GM12878 (cell line): ENCODE measurements around the gene FCER2. TPM values are rescaled to one million over a fixed set of nuclear protein-coding genes. Genes with fewer than 3 reads are reported as not detected.

Experiments used
- ATAC-seq: fragments of 200-7000 bp; cut with Tn5 transposase; 3 replicates; pipeline ENCODE4 v1.9.1; 2020; ENCODE audit warnings: mild to moderate bottlenecking, moderate library complexity
- BruUV-seq: library from RNA; stranded (reverse); fragments of 400-500 nt; replicated peaks from 2 replicates; lab custom pipeline; 2021; lab: Mats Ljungman, UMichigan
- CTCF ChIA-PET: fragments of 300-600 bp; sonication (Branson Sonifier 250); formaldehyde crosslinking; extraction: SDS; loops from one replicate; lab custom pipeline; 2021; ENCODE audit warnings: inconsistent platforms; lab: Yijun Ruan, JAX
- POLR2A ChIA-PET: fragments of 350-600 bp; formaldehyde crosslinking; extraction: SDS; loops from one replicate; lab custom pipeline; 2021; ENCODE audit warnings: inconsistent platforms; lab: Charles Lee
- RAD21 ChIA-PET: fragments of 300-600 bp; sonication (Branson Sonifier 250); formaldehyde crosslinking; loops from one replicate; lab custom pipeline; 2023; ENCODE audit warnings: antibody characterized with exemption; ENCODE audit not compliant: unreplicated experiment; lab: Charles Lee
- SMC1A ChIA-PET: fragments of 300-600 bp; sonication (Branson Sonifier 250); formaldehyde crosslinking; loops from one replicate; lab custom pipeline; 2023; ENCODE audit not compliant: unreplicated experiment, uncharacterized antibody; lab: Charles Lee
- DNase-seq: peaks from one replicate; pipeline ENCODE4 v3.0.0-alpha.2; 2011; ENCODE audit warnings: low read depth, low spot score
- FAIRE-seq: peaks from 3 replicates; lab custom pipeline; 2011; peaks lifted over from hg19 to GRCh38; lab: Jason Lieb, UNC
- H2AFZ ChIP-seq: 2 replicates; pipeline ENCODE4 v1.6.0; 2011; ENCODE audit warnings: low read depth, low read length, control low read depth; ENCODE audit not compliant: control insufficient read depth
- H3K27ac ChIP-seq: 2 replicates; pipeline ENCODE4 v1.5.1; 2011; ENCODE audit warnings: control low read depth; ENCODE audit not compliant: control insufficient read depth, insufficient read depth
- H3K27me3 ChIP-seq, 2 experiments: replicated peaks in 1 of 2; 2 replicates each; pipeline versions ENCODE4 v1.6.0 to v1.6.1; 2011; ENCODE audit warnings: low read length in 1 of 2; ENCODE audit not compliant: control insufficient read depth in 2 of 2, insufficient read depth in 2 of 2
- H3K36me3 ChIP-seq, 2 experiments: 2 replicates each; pipeline ENCODE4 v1.5.1; 2011; ENCODE audit warnings: low read length in 1 of 2; ENCODE audit not compliant: control insufficient read depth in 2 of 2, insufficient read depth in 2 of 2
- H3K4me1 ChIP-seq: 2 replicates; pipeline ENCODE4 v1.6.1; 2011; ENCODE audit warnings: mild to moderate bottlenecking, low read length, moderate library complexity, mixed read lengths; ENCODE audit not compliant: control insufficient read depth, insufficient read depth
- H3K4me2 ChIP-seq: 2 replicates; pipeline ENCODE4 v1.6.0; 2011; ENCODE audit warnings: control low read depth; ENCODE audit not compliant: control insufficient read depth, insufficient read depth
- H3K4me3 ChIP-seq: fragments of 200-600 bp; sonication (generic); 2 replicates; pipeline ENCODE4 v1.5.1; 2016
- H3K79me2 ChIP-seq: 2 replicates; pipeline ENCODE4 v1.6.0; 2011; ENCODE audit warnings: low read length; ENCODE audit not compliant: control insufficient read depth, insufficient read depth
- H3K9ac ChIP-seq: 2 replicates; pipeline ENCODE4 v1.8.0; 2011; ENCODE audit warnings: low read length, control low read depth, mixed read lengths; ENCODE audit not compliant: control insufficient read depth, insufficient read depth
- H3K9me3 ChIP-seq: replicated peaks from 3 replicates; pipeline ENCODE4 v1.5.1; 2011; ENCODE audit warnings: mild to moderate bottlenecking, low read length; ENCODE audit not compliant: control insufficient read depth, insufficient read depth
- H4K20me1 ChIP-seq: 2 replicates; pipeline ENCODE4 v1.6.0; 2011; ENCODE audit not compliant: control insufficient read depth, insufficient read depth
- BRCA1 ChIP-seq: IDR thresholded peaks from 2 replicates; pipeline ENCODE4 v1.6.1; 2011; ENCODE audit warnings: low read depth, low read length, improper control_type of control experiment
- HCFC1 ChIP-seq: fragments of 150-350 bp; IDR thresholded peaks from 2 replicates; pipeline ENCODE4 v1.6.1; 2014; ENCODE audit warnings: low read length
- HDGF ChIP-seq: fragments of 450-650 bp; IDR thresholded peaks from 2 replicates; pipeline ENCODE4 v1.6.1; 2016; ENCODE audit warnings: antibody characterized with exemption
- HSF1 ChIP-seq: fragments of 150-350 bp; IDR thresholded peaks from 2 replicates; pipeline ENCODE4 v1.6.1; 2014; ENCODE audit warnings: mild to moderate bottlenecking, low read depth, low read length
- JUNB ChIP-seq: IDR thresholded peaks from 2 replicates; pipeline ENCODE4 v1.6.1; 2016; ENCODE audit warnings: antibody characterized with exemption, mild to moderate bottlenecking
- PAX5 ChIP-seq: IDR thresholded peaks from 2 replicates; pipeline ENCODE4 v1.6.1; 2011; ENCODE audit warnings: low read depth, low read length, borderline replicate concordance
- PAX8 ChIP-seq: fragments of 450-650 bp; IDR thresholded peaks from 2 replicates; pipeline ENCODE4 v1.6.1; 2017; ENCODE audit warnings: mild to moderate bottlenecking, moderate library complexity
- POLR2AphosphoS2 ChIP-seq: IDR thresholded peaks from 2 replicates; pipeline ENCODE4 v1.6.1; 2011; ENCODE audit warnings: low read depth, mild to moderate bottlenecking, low read length, improper control_type of control experiment, moderate library complexity
- SIN3A ChIP-seq: IDR thresholded peaks from 2 replicates; pipeline ENCODE4 v1.6.1; 2012; ENCODE audit warnings: low read depth, low read length, improper control_type of control experiment
- SRF ChIP-seq, 2 experiments: IDR thresholded peaks; 2 replicates each; pipeline ENCODE4 v1.6.1; 2011; ENCODE audit warnings: low read depth in 2 of 2, low read length in 2 of 2, mild to moderate bottlenecking in 1 of 2, moderate library complexity in 1 of 2
- USF1 ChIP-seq: IDR thresholded peaks from 2 replicates; pipeline ENCODE4 v1.6.1; 2011; ENCODE audit warnings: borderline replicate concordance, low read depth, mild to moderate bottlenecking, moderate library complexity, mixed read lengths, low read length; ENCODE audit not compliant: insufficient read depth; ENCODE audit errors: extremely low read length
- YBX1 ChIP-seq: fragments of 450-650 bp; IDR thresholded peaks from 2 replicates; pipeline ENCODE4 v1.6.1; 2016; ENCODE audit warnings: antibody characterized with exemption
- ZNF217 ChIP-seq: fragments of 450-650 bp; IDR thresholded peaks from 2 replicates; pipeline ENCODE4 v1.6.1; 2017; ENCODE audit warnings: antibody characterized with exemption, mild to moderate bottlenecking
- WGBS: methylation state at CpG from one replicate; pipeline ENCODE4 v1.1.6; 2016; ENCODE audit warnings: low lambda C conversion rate; ENCODE audit not compliant: insufficient replicate concordance, insufficient coverage; ENCODE audit errors: missing lambda C conversion rate; 5-methylcytosine and 5-hydroxymethylcytosine counted together
- in situ Hi-C: fragments of 300-500 bp; cut with MboI; formaldehyde crosslinking; loops from 9 replicates; pipeline ENCODE4 v1.14.3; 2018; ENCODE audit warnings: mixed read lengths
- intact Hi-C: fragments of 100-400 bp; cut with micrococcal nuclease; formaldehyde crosslinking; loops from one replicate; pipeline ENCODE4 v1.14.2; 2022; ENCODE audit not compliant: unreplicated experiment
- polyA plus RNA-seq, 11 experiments: library from polyadenylated mRNA; depleted of rRNA in 4 of 11; unstranded in 6 of 11; stranded (reverse) in 5 of 11; fragments of >200 nt; fragmentation: Nextera tagmentation in 4 of 11; fragmentation: Illumina TruSeq in 1 of 11; extraction: Ambion mirVana in 4 of 11; extraction: Trizol in 1 of 11; gene quantifications; 1 replicate in 1 of 11; 2 replicates in 10 of 11; pipeline versions ENCODE4 v1.2.1 to v1.2.3, GENCODE V29; 2011 to 2016; ENCODE audit warnings: inconsistent platforms in 2 of 11, missing spikeins in 2 of 11, low read depth in 1 of 11
- total RNA-seq, 4 experiments: library from RNA; depleted of rRNA in 3 of 4; stranded (reverse); fragments of >200 nt in 3 of 4; fragmentation: Illumina TruSeq in 1 of 4; extraction: Trizol in 1 of 4; gene quantifications; 2 replicates each; pipeline versions ENCODE4 v1.2.1 to v1.2.3, GENCODE V29; 2013 to 2021

FCER2 gene
- total and polyA plus RNA-seq, 10 of the 15 experiments (the other 5 are each of a cell fraction or from before 2014, with no cell fraction given), result 44.0 to 424 (median 241) TPM

- no peaks in the 10 kb centered on the region for H3K27me3 ChIP-seq
- FAIRE-seq (no peak), ATAC-seq (no peak), DNase-seq (no peak)
- no TSS peak for BruUV-seq
- ChIA-PET SMC1A (no interaction called here), POLR2A (interaction anchor here (0.7 to 0.9 kb wide), 2 partner anchors 9 to 81 kb away, joined by 3 read pairs; no protein-coding TSS in a partner anchor), CTCF (no interaction called here), RAD21 (no interaction called here)
- no peaks in the 10 kb centered on the region for H3K36me3 ChIP-seq
- H3K79me2 ChIP-seq, result no peaks in the 10 kb centered on the region
- H4K20me1 ChIP-seq, result no peaks in the 10 kb centered on the region
- H3K27ac ChIP-seq, result no peak overlapping the region
- in situ Hi-C loops, result no loop called here
- intact Hi-C loops, result no loop called here
- H3K9ac ChIP-seq, result no peak overlapping the region
- peaks cover 11% of the 10 kb centered on the region for H3K4me1 ChIP-seq
- no peak overlapping the region for H3K4me2 ChIP-seq
- H3K9me3 ChIP-seq, result peaks cover 8% of the 10 kb centered on the region; the same call in 2 of the 3 replicates
- TF ChIP-seq ZNF217, result no peak
- TF ChIP-seq YBX1, result no peak
- TF ChIP-seq HSF1, result no peak
- no peak overlapping the region for H2AFZ ChIP-seq
- no peak overlapping the region for H3K4me3 ChIP-seq
- 100% methylated on average over 1 of the region's 1 CpG for WGBS
Measured at GRCh38 chr19:7715671-7716070, 13.7 kb upstream of the FCER2 start.

GRCh38 chr19:7710616-7711015 lies 8.7 kb upstream of the FCER2 start:
- H4K20me1 ChIP-seq, result no peaks in the 10 kb centered on the region
- BruUV-seq, result no TSS peak
- H3K27ac ChIP-seq, result no peak overlapping the region
- intact Hi-C loops (no loop called here), in situ Hi-C loops (no loop called here)
- ChIA-PET POLR2A (interaction anchor here (0.6 kb wide), 1 partner anchor 10 kb away, joined by 5 read pairs; no protein-coding TSS in a partner anchor), CTCF (no interaction called here), RAD21 (no interaction called here), SMC1A (interaction anchor here (1.1 to 2.0 kb wide), 3 partner anchors 11 to 30 kb away, joined by 3 to 4 read pairs (median 3); partner anchors contain the start of gene TRAPPC5)
- 82% methylated on average over 5 of the region's 5 CpGs for WGBS
- no peaks in the 10 kb centered on the region for H3K79me2 ChIP-seq
- no peaks in the 10 kb centered on the region for H3K27me3 ChIP-seq
- no peak overlapping the region for H3K4me3 ChIP-seq
- ATAC-seq (no peak), DNase-seq (no peak), FAIRE-seq (no peak)
- peaks cover 2% of the 10 kb centered on the region; the same call in 2 of the 3 replicates for H3K9me3 ChIP-seq
- no peak overlapping the region for H3K4me2 ChIP-seq
- H3K4me1 ChIP-seq, result peaks cover 50% of the 10 kb centered on the region
- H3K9ac ChIP-seq, result no peak overlapping the region
- H2AFZ ChIP-seq, result no peak overlapping the region
- H3K36me3 ChIP-seq, result no peaks in the 10 kb centered on the region
- TF ChIP-seq PAX5 (0 out of 2 replicates have a peak, but pooled peaks have one; percentile 27), PAX8 (no peak), SIN3A (no peak), BRCA1 (no peak), POLR2AphosphoS2 (no peak), USF1 (no peak), SRF (IDR thresholded peaks at IDR 0.05; ENCODE audit: low read depth in 2 of 2, low read length in 2 of 2) (no peak), HCFC1 (no peak), JUNB (no peak), HDGF (0 out of 2 replicates have a peak, but pooled peaks have one; percentile 64)
